Dermis blood vessel endothelial cell (primary cell): ENCODE measurements around the gene RNF150. TPM values are rescaled to one million over a fixed set of nuclear protein-coding genes. Genes with fewer than 3 reads are reported as not detected.
"Not testable (repeated sequence)": the region's sequence is repeated elsewhere in the genome, so short reads cannot be mapped to it uniquely, and the experiment has no call there.

ENCODE experiments used
- DNase-seq: peaks from one replicate; pipeline ENCODE4 v3.0.0; 2010
- total RNA-seq: library from RNA; depleted of rRNA; stranded (reverse); fragments of >200 nt; gene quantifications from 2 replicates; pipeline ENCODE4 v1.2.3, GENCODE V29; 2014

The RNF150 gene
- 0.17 and 0.23 TPM in 2 replicates for total RNA-seq

GRCh38 chr4:141133146-141133998 lies at the start of gene RNF150:
Gene RNF150, minus strand, starts transcription at chr4:141133469.
- DNase-seq, result peak; percentile 77

GRCh38 chr4:141180991-141181761 lies 47.9 kb upstream of the RNF150 start:
- no peak for DNase-seq

GRCh38 chr4:141179474-141180373 lies 46.5 kb upstream of the RNF150 start:
- DNase-seq, result no peak

- DNase-seq, result no peak
These were observed 43.9 kb upstream of the RNF150 start for GRCh38 chr4:141177171-141177570.

GRCh38 chr4:141174457-141174856 lies 41.2 kb upstream of the RNF150 start:
- DNase-seq, result no peak

- DNase-seq, result no peak
These were observed 37.4 kb upstream of the RNF150 start for GRCh38 chr4:141170671-141171070.

- no peak for DNase-seq
These were observed 36.1 kb upstream of the RNF150 start for GRCh38 chr4:141169391-141169790.

GRCh38 chr4:141165001-141165400 lies 31.7 kb upstream of the RNF150 start:
- not testable (repeated sequence) for DNase-seq

GRCh38 chr4:141159027-141159426 lies 25.8 kb upstream of the RNF150 start:
- no peak for DNase-seq

GRCh38 chr4:141158219-141158618 lies 24.9 kb upstream of the RNF150 start:
- peak; percentile 50 for DNase-seq

- DNase-seq, result no peak
These were observed 22.3 kb upstream of the RNF150 start for GRCh38 chr4:141155586-141155985.

- no peak for DNase-seq
These were observed 21.5 kb upstream of the RNF150 start for GRCh38 chr4:141154725-141155124.

- DNase-seq, result no peak
These were observed 20.7 kb upstream of the RNF150 start for GRCh38 chr4:141153751-141154510.

- DNase-seq, result no peak
These were observed 10.9 kb upstream of the RNF150 start for GRCh38 chr4:141144207-141144606.

GRCh38 chr4:141142423-141142822 lies 9.2 kb upstream of the RNF150 start:
- DNase-seq, result no peak

GRCh38 chr4:141140391-141141200 lies 7.3 kb upstream of the RNF150 start:
- no peak for DNase-seq

GRCh38 chr4:141133999-141134995 lies 1.0 kb upstream of the RNF150 start:
- no peak for DNase-seq

GRCh38 chr4:141132709-141133145 lies 542 bp downstream of the RNF150 start:
- peak; percentile 12 for DNase-seq

- peak; percentile 19 for DNase-seq
These were observed 1.1 kb downstream of the RNF150 start for GRCh38 chr4:141132072-141132708.
